GM19397 (cell line): ENCODE data around the gene KIF5A.

Source experiments
- ATAC-seq: cut with Tn5 transposase; IDR thresholded peaks from one replicate; pipeline ENCODE4 v1.9.1; 2021; ENCODE audit warnings: mild to moderate bottlenecking, moderate library complexity; ENCODE audit not compliant: unreplicated experiment

The KIF5A gene

DNA sequence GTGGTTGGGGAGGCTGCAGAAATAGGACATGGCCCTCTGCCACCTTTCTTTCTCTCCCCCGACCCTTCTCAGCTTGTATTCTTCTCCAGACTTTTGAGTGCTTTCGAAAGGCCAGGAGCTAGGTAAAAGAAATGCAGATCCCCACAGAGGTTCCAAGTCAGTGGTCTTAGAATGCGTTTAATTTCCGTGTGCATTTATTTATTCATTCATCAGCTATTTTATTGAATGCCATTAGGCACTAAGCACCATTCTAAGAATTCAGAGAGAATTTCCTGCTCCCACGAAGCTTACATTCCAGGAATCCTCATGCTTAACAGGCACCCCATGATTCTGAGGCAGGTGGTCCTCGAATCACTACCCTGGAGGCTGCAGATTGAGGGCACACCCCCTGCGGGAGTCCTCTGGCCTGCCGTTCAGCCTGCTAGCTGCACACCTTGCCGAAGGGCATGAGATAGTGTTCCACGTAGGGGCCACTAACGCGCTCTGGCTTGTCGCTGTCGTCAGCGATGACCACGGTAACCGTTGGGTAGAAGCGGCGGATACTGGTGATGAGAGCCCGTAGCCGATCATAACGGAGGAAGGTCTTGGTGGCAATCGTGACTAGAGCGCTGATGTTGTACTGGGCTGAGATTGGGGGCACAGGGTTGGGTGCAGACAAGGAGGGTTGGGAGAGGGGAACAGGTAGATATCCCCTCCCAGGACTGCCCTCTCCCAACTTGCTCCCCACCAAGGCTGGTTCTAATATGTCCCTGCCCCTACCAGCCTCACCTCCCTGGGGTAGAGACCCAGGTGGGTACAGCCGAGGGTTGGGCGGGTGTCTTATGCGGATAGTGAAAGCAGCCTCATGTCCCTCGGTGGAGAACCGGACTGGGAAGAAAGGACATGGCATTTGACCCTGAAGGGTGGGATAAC is 78.7 kb downstream of the KIF5A start:
- ATAC-seq = no peak

DNA sequence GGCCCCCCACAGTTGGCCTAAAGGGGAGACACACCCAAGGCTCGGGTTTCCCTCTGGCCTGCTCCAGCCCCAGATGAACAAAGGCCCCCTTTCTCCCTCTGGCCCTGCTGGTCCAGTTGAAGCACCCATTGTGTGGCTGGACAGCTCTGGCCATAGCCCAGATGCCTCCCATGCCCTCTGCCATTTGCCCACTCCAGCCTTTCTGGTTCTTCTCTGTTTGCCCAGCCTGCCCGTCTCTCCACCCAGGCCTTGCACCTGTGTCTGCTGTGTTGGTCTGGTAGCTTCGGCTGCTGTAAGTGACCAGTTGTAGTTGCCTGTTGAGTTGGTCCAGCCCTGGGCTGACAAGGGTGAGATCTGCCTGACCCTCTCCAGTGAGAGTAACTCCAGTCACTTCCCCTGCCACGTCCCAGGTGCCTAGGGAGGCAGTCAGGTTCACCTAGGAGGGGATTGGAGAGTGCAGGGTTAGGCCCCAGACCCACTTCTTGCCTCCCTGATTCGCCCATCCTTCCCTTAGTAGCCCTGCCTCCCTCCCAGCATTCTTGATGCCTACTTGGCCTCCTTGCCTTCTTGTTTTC is 80.1 kb downstream of the KIF5A start:
- no peak for ATAC-seq

DNA sequence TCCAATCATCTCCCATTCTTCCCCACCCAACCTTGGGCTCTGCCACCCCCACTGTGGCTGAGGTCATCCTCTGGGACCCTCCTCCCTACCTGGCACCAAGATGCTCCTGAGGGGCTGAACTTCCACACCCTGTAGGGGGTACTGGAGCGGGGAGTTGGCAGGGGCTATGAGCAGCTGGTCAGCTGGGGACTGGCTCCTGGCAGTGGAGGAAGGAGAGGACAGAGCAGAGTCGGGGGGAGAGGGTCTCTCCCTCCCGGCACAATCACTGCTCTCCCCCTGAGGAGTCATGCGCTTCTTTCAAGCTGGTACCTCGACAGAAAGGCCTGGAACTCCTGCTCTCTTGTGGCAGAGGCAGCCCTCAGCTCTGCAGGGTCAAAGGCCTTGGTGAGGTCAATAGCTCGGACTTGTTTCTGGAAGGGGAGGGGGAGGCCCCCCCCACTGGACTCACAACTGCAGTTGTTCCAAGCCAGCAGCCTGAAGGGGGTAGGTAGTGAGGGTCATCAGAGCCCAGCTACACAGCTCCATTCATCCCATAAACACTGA is 81.1 kb downstream of the KIF5A start:
- no peak for ATAC-seq

DNA sequence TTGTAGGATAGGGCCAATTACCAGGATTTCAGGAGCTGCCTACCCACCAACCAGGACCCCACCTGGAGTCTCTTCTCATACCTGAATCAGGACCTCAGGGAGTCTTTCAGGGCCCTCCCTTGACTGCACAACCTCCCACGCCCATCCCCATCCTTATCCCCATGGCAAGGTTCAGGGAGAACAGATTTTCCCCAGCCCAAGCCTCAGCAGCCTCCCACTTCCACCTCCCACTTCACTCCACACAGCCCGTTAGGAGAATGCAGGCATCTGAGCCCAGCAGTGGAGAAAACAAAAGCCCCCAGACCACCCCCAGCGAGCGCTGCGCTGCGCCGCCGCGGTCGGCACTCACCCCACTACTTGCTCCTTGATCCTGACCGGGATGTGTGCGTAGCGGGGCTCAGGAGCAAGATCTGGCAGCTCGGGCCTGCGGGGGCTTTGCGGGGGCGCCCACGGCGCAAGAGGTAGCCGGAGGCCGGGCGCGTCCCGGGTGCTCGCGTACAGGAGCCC is 81.8 kb downstream of the KIF5A start:
- ATAC-seq = no peak

DNA sequence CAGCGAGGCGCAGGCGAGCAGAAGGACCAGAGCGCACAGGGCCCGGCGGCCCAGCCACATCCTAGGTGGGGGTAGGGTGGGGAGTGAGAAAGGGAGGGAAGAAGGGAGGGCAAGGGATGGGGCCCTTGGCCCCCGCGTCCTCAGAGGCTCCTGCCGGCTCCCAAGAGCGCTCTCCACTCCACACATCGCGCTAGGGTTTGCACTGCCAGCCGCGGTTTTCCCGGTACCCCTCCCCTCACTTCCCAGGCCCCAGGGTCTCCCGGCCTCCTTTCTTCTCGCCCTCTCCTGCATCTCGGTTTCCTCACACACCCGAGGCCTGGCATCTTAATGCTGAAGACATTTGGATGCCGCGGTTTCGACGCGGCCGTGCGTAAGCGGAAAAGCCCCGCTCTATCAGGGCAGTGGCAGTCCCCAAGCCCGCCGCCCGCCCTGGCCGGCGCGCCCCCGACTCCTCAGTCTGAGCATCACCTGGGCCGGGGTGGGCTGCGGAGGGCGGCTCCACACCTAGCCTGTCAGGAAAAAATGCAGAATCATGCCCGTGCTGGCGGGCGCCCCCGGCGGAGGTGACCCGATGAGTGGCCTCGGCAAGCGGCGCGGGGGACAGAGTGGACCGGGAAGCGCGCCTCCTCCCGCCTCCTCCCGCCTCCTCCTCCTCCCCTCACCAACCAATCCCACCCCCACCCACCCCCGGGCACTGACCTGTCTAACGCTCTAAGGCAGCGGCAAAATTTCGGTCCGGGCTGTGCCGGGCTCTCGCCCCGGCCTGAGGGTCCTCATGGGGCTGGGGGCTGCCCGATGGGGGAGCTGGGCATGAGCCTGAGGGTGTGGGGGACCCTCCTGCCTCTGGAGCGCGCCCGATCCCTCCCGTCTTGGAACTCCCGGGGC is 82.5 kb downstream of the KIF5A start:
- no peak for ATAC-seq

DNA sequence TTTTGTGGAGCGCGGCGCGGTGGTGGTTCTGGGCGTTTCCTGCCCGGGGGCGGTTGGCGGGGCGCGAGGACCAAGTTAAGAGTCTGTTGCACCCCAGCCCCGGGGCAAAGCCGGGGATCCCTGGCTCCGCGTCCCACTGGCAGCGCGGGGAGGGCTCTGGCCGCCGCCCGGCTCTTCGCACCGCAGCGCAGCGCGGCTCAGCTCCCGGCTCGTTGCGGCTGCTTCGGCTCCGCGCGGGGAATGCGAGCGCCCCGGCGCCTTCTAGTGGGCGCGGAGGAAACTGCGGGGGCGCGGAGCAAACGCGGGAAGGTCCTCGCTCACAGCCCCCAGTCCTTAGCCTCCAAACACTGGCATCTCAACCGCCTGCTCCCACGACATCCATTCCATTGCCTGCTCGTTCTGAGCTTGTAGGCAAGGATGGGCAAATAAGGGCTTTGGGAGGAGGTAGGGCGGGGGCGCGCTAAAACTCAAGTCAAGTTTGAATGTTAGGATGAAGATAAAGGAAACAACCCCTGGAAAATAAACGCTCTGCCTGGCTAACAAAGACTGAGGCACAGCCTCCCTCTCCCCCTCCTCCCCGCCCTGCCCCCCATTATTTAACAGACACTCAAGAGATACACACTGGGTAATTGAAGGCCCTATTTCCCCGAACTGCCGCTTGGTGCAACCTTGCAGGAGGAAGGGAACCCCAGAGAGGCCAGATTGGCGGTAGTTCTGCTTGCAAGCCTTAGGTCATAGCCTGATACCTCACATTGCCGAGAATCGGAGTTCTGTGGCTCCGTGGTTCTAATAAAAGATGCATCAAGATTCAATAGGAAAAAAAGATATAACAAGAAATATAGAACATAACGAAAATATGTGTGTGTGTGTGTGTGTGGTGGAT is 83.4 kb downstream of the KIF5A start, which contains the start of gene B4GALNT1:
TSS of gene B4GALNT1 (minus strand) at position 244 of the 883 bp plus-strand sequence. CDS start 1,069 bp downstream, outside the sequence.
- peak; percentile 75 for ATAC-seq
